PC-9 (cell line): ENCODE results near the gene CNTNAP5. TPM values are rescaled to one million over a fixed set of nuclear protein-coding genes. Genes with fewer than 3 reads are reported as not detected.

Source experiments
- BruUV-seq: library from RNA; stranded (reverse); fragments of 400-500 nt; replicated peaks from 2 replicates; lab custom pipeline; 2021; lab: Mats Ljungman, UMichigan
- CTCF ChIA-PET: fragments of 300-600 bp; sonication (Branson Sonifier 250); formaldehyde crosslinking; loops from one replicate; lab custom pipeline; 2022; ENCODE audit warnings: antibody characterized with exemption; lab: Charles Lee
- POLR2A ChIA-PET: fragments of 300-600 bp; sonication (Branson Sonifier 250); formaldehyde crosslinking; loops from one replicate; lab custom pipeline; 2022; ENCODE audit warnings: antibody characterized with exemption; ENCODE audit not compliant: unreplicated experiment; lab: Charles Lee
- DNase-seq, 2 experiments: peaks; one replicate each; pipeline versions ENCODE4 v3.0.0 to v3.0.0-alpha.2; 2015 to 2022; ENCODE audit warnings: mixed read lengths in 1 of 2
- H2AFZ ChIP-seq: fragments of 200-600 bp; sonication (generic); 2 replicates; pipeline ENCODE4 v1.8.1; 2017; ENCODE audit warnings: antibody characterized with exemption
- H3F3A ChIP-seq: fragments of 200-600 bp; sonication (generic); 2 replicates; pipeline ENCODE4 v1.8.1; 2017; ENCODE audit warnings: antibody characterized with exemption, mild to moderate bottlenecking, low read depth; ENCODE audit not compliant: insufficient read depth
- H3K27ac ChIP-seq: fragments of 200-600 bp; sonication (generic); 2 replicates; pipeline ENCODE4 v1.6.1; 2016; ENCODE audit warnings: mixed run types
- H3K27me3 ChIP-seq: fragments of 200-600 bp; sonication (generic); 2 replicates; pipeline ENCODE4 v1.6.1; 2016; ENCODE audit warnings: low read depth, mixed run types; ENCODE audit not compliant: insufficient read depth
- H3K36me3 ChIP-seq: fragments of 200-600 bp; sonication (generic); 2 replicates; pipeline ENCODE4 v1.6.1; 2016; ENCODE audit warnings: low read depth, mixed run types
- H3K4me1 ChIP-seq: fragments of 200-600 bp; sonication (generic); replicated peaks from 2 replicates; pipeline ENCODE4 v1.6.1; 2016; ENCODE audit warnings: mixed run types; ENCODE audit not compliant: insufficient read depth
- H3K4me2 ChIP-seq: fragments of 200-600 bp; sonication (generic); 2 replicates; pipeline ENCODE4 v1.6.1; 2017; ENCODE audit warnings: mixed run types
- H3K4me3 ChIP-seq: fragments of 200-600 bp; sonication (generic); 2 replicates; pipeline ENCODE4 v1.6.1; 2016; ENCODE audit warnings: mixed run types
- H3K79me2 ChIP-seq: fragments of 200-600 bp; sonication (generic); 2 replicates; pipeline ENCODE4 v1.6.1; 2017; ENCODE audit warnings: low read depth, mixed run types
- H3K9me2 ChIP-seq: fragments of 200-600 bp; sonication (generic); 2 replicates; pipeline ENCODE4 v1.8.1; 2017; ENCODE audit warnings: mild to moderate bottlenecking; ENCODE audit not compliant: insufficient read depth
- H3K9me3 ChIP-seq: fragments of 200-600 bp; sonication (generic); 2 replicates; pipeline ENCODE4 v1.8.1; 2016; ENCODE audit warnings: low read depth; ENCODE audit not compliant: insufficient read depth
- H4K20me1 ChIP-seq: fragments of 200-600 bp; sonication (generic); 2 replicates; pipeline ENCODE4 v1.8.1; 2017; ENCODE audit not compliant: insufficient read depth
- CTCF ChIP-seq: fragments of 200-600 bp; sonication (generic); conservative IDR thresholded peaks from 2 replicates; pipeline ENCODE4 v1.6.1; 2017; ENCODE audit warnings: mixed run types, antibody characterized with exemption, mild to moderate bottlenecking, moderate library complexity
- EZH2 ChIP-seq: fragments of 200-600 bp; sonication (generic); IDR thresholded peaks from 2 replicates; pipeline ENCODE4 v1.8.0; 2017; ENCODE audit warnings: antibody characterized with exemption, low read depth
- intact Hi-C: fragments of 100-400 bp; cut with micrococcal nuclease; formaldehyde crosslinking; loops from one replicate; pipeline ENCODE4 v1.10.0; 2022; ENCODE audit not compliant: unreplicated experiment
- total RNA-seq: library from RNA; stranded (reverse); gene quantifications from 2 replicates; pipeline ENCODE4 v1.2.3, GENCODE V29; 2021

The CNTNAP5 gene
- total RNA-seq, 1 experiment from 2014 or later: not detected

DNA sequence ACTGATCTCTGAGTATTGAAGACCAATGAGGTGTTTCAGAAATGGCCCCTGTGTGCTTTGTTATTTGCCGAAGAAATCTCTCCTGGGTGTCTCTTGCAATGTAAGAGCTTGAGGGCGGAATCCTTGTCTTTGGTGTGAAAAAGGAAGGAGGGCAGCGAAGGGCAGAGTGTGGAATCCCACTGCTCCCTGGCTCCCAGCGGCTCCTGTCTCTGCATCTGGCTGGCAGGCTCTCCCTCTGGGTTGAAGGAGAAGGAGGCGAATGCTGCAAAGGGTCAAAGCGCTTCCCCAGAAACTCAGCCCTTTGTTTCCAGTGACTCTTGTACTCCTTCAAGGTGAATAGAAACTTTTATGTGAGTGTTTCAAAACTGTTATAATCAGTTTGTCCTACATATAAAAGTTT is 457.5 kb downstream of the CNTNAP5 start:
- Histone ChIP-seq H3F3A (no peaks in the 10 kb centered on the region), H3K27me3 (no peaks in the 10 kb centered on the region), H3K27ac (no peak overlapping the region), H3K36me3 (no peaks in the 10 kb centered on the region), H2AFZ (no peak overlapping the region), H3K4me1 (no peaks in the 10 kb centered on the region), H3K9me2 (no peaks in the 10 kb centered on the region), H3K79me2 (no peaks in the 10 kb centered on the region), H3K9me3 (no peaks in the 10 kb centered on the region), H3K4me2 (no peak overlapping the region), H4K20me1 (no peaks in the 10 kb centered on the region), H3K4me3 (no peak overlapping the region)
- no peak for DNase-seq
- ChIA-PET POLR2A (no interaction called here), CTCF (no interaction called here)
- intact Hi-C loops: no loop called here
- TF ChIP-seq EZH2: no peak
- TF ChIP-seq CTCF: no peak
- BruUV-seq: no TSS peak

GRCh38 chr2:124485659-124486058 is 460.6 kb downstream of the CNTNAP5 start:
- no peaks in the 10 kb centered on the region for H3K27me3 ChIP-seq
- no peaks in the 10 kb centered on the region for H3K4me1 ChIP-seq
- TF ChIP-seq CTCF: no peak
- H3F3A ChIP-seq: no peaks in the 10 kb centered on the region
- H4K20me1 ChIP-seq: no peaks in the 10 kb centered on the region; the same call in 1 of the 2 replicates
- no peak overlapping the region for H3K4me3 ChIP-seq
- no peaks in the 10 kb centered on the region for H3K9me2 ChIP-seq
- DNase-seq: no peak
- no peak overlapping the region for H3K4me2 ChIP-seq
- CTCF ChIA-PET: interaction anchor here (0.6 kb wide), 1 partner anchor 646 kb away, joined by 3 read pairs; no protein-coding TSS in a partner anchor
- H2AFZ ChIP-seq: no peak overlapping the region
- no peaks in the 10 kb centered on the region for H3K36me3 ChIP-seq
- intact Hi-C loops: no loop called here
- no TSS peak for BruUV-seq
- no peak overlapping the region for H3K27ac ChIP-seq
- H3K79me2 ChIP-seq: no peaks in the 10 kb centered on the region
- H3K9me3 ChIP-seq: no peaks in the 10 kb centered on the region
- POLR2A ChIA-PET: no interaction called here

DNA sequence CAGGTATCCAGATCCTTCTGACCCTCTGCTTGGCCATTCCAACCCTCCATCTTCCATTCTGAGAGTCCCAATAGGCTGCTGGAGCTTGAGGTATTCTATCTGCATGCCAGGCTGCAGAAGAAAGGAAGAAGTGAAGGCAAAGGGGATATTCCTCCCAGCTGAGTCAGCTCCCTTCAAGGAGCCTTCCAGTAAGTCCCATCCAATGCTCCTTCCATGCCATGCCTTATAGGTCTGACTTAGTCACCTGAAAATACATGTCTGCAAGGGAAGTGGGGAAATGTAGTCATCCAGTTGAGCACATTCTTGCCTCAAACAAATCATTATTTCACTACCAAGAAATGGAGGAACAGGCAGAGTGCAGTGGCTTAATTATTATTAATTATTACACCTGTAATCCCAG is 464.6 kb downstream of the CNTNAP5 start:
- Histone ChIP-seq H3F3A (no peaks in the 10 kb centered on the region), H3K27ac (no peak overlapping the region), H3K4me2 (no peak overlapping the region), H3K9me3 (no peaks in the 10 kb centered on the region), H3K79me2 (no peaks in the 10 kb centered on the region), H3K4me3 (no peak overlapping the region), H3K36me3 (no peaks in the 10 kb centered on the region), H2AFZ (no peak overlapping the region), H4K20me1 (no peaks in the 10 kb centered on the region; the same call in 1 of the 2 replicates), H3K4me1 (no peaks in the 10 kb centered on the region), H3K9me2 (no peaks in the 10 kb centered on the region), H3K27me3 (no peaks in the 10 kb centered on the region)
- ChIA-PET POLR2A (no interaction called here), CTCF (no interaction called here)
- intact Hi-C loops: no loop called here
- BruUV-seq: no TSS peak
- DNase-seq: no peak
- no peak for TF ChIP-seq EZH2
- no peak for TF ChIP-seq CTCF
